Type B pancreatic cell (in vitro differentiated cells): ENCODE results near the gene RACGAP1. TPM values are rescaled to one million over a fixed set of nuclear protein-coding genes. Genes with fewer than 3 reads are reported as not detected.

Experiments used
- DNase-seq: peaks from one replicate; pipeline ENCODE4 v3.0.0; 2021; ENCODE audit warnings: mixed read lengths; ENCODE audit not compliant: unreplicated experiment; ENCODE audit errors: extremely low spot score
- H3K27ac Mint-ChIP-seq: 2 replicates; pipeline ENCODE4 v1.8.0; 2021; ENCODE audit warnings: mild to moderate bottlenecking, mixed read lengths
- H3K27me3 Mint-ChIP-seq: 2 replicates; pipeline ENCODE4 v1.8.0; 2021; ENCODE audit warnings: mixed read lengths
- H3K36me3 Mint-ChIP-seq: 2 replicates; pipeline ENCODE4 v1.8.0; 2021; ENCODE audit warnings: mixed read lengths
- H3K4me1 Mint-ChIP-seq: one replicate; pipeline ENCODE4 v1.8.0; 2021; ENCODE audit warnings: mixed read lengths; ENCODE audit not compliant: unreplicated experiment
- H3K4me3 Mint-ChIP-seq: 2 replicates; pipeline ENCODE4 v1.8.0; 2021; ENCODE audit warnings: mild to moderate bottlenecking, mixed read lengths
- H3K9me3 Mint-ChIP-seq: 2 replicates; pipeline ENCODE4 v1.8.0; 2021; ENCODE audit warnings: mixed read lengths
- CTCF ChIP-seq: fragments of 200-600 bp; sonication (generic); conservative IDR thresholded peaks from 2 replicates; pipeline ENCODE4 v1.5.0; 2021; ENCODE audit warnings: antibody characterized with exemption, mild to moderate bottlenecking
- total RNA-seq: library from RNA; stranded (reverse); gene quantifications from 2 replicates; pipeline ENCODE4 v1.2.1, GENCODE V29; 2021; ENCODE audit warnings: low replicate concordance

The RACGAP1 gene
- total RNA-seq, 1 donor from 2014 or later, result 70.6 TPM

GRCh38 chr12:49941556-49942511, 83.5 kb downstream of the RACGAP1 start:
- H3K27me3 Mint-ChIP-seq, result peaks cover 3% of the 10 kb centered on the region

GRCh38 chr12:49939707-49940106, 85.6 kb downstream of the RACGAP1 start:
- Mint-ChIP-seq H3K36me3 (no peaks in the 10 kb centered on the region), H3K4me3 (no peak overlapping the region), H3K9me3 (peaks cover 2% of the 10 kb centered on the region), H3K27me3 (peaks cover 3% of the 10 kb centered on the region), H3K27ac (no peak overlapping the region), H3K4me1 (peaks cover 29% of the 10 kb centered on the region)
- no peak for DNase-seq
- TF ChIP-seq CTCF, result no peak

More at GRCh38 chr12:49941556-49942511, 83.5 kb downstream of the RACGAP1 start:
- Mint-ChIP-seq H3K9me3 (no peaks in the 10 kb centered on the region), H3K4me3 (no peak overlapping the region), H3K27ac (no peak overlapping the region), H3K36me3 (no peaks in the 10 kb centered on the region), H3K4me1 (peaks cover 38% of the 10 kb centered on the region)
- DNase-seq, result no peak
- no peak for TF ChIP-seq CTCF

- Mint-ChIP-seq H3K4me3 (no peak overlapping the region), H3K27me3 (peaks cover 3% of the 10 kb centered on the region), H3K36me3 (no peaks in the 10 kb centered on the region), H3K27ac (no peak overlapping the region), H3K9me3 (peaks cover 5% of the 10 kb centered on the region), H3K4me1 (peaks cover 31% of the 10 kb centered on the region)
- no peak for TF ChIP-seq CTCF
- DNase-seq, result no peak
Measured at GRCh38 chr12:49939307-49939706, 86.0 kb downstream of the RACGAP1 start.

Other genes with a start within 250 kb of the RACGAP1 start
- 9.7 and 28.8 TPM in 2 replicates for gene NCKAP5L, start 197.1 kb downstream of the RACGAP1 start, total RNA-seq
- 8.1 and 8.5 TPM in 2 replicates for gene BCDIN3D, start 182.4 kb downstream of the RACGAP1 start, total RNA-seq
- gene FAIM2, start 121.6 kb downstream of the RACGAP1 start, total RNA-seq, result 0.14 and 1.7 TPM in 2 replicates
- 0.55 TPM in 1 of 2 replicates, not detected in the other for gene AQP2, start 74.8 kb downstream of the RACGAP1 start, total RNA-seq
- gene AQP5, start 63.6 kb downstream of the RACGAP1 start, total RNA-seq, result 0.95 and 0.97 TPM in 2 replicates
- gene AQP6, start 52.5 kb downstream of the RACGAP1 start, total RNA-seq, result 0.22 TPM in 1 of 2 replicates, not detected in the other
- 5.5 and 18.1 TPM in 2 replicates for gene ASIC1, start 32.1 kb upstream of the RACGAP1 start, total RNA-seq
- gene SMARCD1, start 59.8 kb upstream of the RACGAP1 start, total RNA-seq, result 55.0 and 100 TPM in 2 replicates
- 9.0 and 12.5 TPM in 2 replicates for gene GPD1, start 78.5 kb upstream of the RACGAP1 start, total RNA-seq
- gene COX14, start 86.7 kb upstream of the RACGAP1 start, total RNA-seq, result 42.6 and 55.2 TPM in 2 replicates
- gene CERS5, start 141.9 kb upstream of the RACGAP1 start, total RNA-seq, result 32.5 and 59.7 TPM in 2 replicates